ENCODE measurements around the gene RABGAP1L.
"Not testable (repeated sequence)": the region's sequence is repeated elsewhere in the genome, so short reads cannot be mapped to it uniquely, and the experiment has no call there.

Gene RABGAP1L

DNA sequence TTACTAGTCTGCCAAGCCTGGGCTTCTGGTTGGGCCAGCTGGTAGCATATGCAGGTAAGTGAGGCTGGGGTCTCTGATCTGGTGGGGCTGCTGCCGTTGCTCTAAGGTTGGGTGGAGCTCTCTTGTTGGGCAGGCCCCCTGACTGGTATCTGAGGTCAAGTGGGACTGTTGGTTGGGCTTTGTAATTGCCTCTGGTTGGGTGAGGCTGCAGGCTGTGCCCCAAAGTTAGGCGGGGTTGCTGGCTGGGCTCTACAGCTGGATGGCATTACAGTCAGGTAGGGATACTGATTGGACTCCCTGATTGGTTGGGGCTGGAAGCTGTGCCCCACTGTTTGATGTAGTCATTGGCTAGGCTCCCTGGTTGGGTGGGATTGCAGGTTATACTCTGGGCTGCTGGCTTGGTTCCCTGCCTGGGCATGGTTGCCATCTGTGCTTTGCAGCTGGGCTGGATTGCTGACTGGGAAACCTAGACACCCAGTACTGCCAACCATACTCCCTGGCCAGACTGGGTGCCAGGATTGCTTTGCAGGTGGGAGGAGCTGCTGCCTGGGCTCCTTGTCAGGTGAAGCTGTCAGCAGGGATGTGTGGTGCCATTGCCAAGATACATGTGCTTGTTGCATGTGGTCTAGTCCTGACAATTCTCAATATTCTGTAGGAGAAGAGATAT is 130.5 kb downstream of the RABGAP1L start:
- no peak for DNase-seq

DNA sequence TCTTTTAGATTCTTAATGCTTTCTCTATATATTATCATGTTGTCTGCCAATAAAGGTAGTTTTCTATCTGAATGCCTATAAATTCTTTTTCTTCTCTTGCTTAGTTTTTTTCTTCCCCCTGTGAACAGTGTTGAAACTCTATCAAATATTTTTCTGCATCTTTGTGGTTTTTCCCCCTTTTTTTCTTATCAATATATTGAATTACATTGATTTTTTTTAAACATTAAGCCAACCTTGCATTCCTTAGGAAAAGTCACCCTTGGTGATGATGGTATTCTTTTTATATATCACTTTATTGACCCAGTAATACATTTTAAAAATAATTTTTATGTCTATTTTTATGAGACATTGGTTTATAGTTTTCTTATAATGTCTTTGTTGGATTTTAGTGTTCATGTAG is 131.7 kb downstream of the RABGAP1L start:
- no peak for DNase-seq

DNA sequence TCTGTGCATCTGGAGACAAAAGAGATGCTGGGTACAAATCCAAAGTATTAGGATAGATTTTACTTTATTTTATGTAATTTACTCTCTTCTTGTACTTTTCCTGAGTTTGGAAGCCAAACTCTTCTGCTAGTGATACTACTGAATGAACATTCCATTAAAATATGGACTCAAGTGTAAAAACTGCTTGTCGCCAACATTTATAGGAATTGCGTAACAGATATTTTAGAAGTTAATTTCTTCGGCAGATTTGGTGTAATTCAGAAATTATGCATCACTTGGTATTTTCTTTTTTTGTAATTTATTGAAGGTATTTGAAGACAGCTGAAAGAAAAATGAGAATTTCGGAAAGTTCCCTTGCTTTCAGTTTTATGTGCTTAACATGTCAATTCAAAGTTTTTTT is 137.0 kb downstream of the RABGAP1L start:
- no peak for DNase-seq

DNA sequence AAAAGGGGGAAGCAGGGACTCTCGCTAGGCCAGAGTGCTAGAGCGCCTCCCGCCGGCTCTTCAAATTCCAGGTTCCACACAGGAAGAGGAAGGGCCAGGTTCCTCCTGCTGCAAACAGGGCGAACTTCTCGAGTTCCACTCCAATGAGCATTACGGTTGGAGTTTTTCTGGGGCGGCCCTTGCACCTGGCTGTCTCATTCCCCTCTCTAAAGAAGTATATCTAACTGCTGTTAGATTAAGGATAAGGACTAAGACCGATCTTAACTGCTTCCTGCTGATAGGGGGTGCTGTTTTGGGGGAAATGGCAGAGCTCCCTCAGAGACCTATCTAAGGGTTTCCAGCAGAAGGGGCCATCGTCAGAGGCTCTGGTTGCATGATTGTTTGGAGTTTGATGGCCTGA is 138.0 kb downstream of the RABGAP1L start:
- DNase-seq: no peak

DNA sequence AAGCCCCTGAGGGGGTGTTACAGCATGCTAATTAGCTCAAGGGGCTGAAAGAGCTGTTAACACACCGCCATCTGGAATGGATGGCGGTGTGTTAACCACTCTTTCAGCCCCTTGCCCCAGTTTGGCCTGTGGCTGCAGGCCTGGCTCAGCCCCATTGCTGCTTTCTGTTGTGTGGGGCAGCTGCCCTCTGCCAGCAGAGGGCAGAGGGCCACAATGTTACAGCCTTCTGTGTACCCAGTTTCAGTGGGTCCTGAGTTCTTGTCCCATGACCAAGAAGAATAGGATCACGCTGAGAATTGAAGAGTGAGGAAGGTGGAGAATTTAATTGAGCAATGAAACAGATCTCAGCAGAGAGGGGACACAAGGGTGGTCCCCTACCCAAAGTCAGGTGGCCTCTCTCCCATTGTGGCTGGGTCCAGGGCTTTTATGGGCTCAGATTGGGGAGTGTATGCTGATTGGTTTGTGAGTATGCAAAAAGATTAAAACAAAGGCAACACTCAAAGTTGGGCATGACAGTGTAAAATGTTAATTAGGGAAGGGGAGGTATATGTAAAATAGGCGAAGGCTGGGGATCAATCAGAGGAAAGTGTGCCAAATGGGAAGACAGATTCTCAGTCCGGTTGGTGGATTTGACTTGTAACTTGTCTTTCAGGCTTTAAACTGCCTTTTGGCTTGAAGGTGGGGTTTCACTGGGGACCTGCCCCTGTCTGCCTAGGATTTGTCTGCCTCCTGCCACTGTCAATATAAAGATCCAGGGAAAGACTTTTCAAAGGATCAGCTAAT is 142.2 kb downstream of the RABGAP1L start:
- no peak for DNase-seq

DNA sequence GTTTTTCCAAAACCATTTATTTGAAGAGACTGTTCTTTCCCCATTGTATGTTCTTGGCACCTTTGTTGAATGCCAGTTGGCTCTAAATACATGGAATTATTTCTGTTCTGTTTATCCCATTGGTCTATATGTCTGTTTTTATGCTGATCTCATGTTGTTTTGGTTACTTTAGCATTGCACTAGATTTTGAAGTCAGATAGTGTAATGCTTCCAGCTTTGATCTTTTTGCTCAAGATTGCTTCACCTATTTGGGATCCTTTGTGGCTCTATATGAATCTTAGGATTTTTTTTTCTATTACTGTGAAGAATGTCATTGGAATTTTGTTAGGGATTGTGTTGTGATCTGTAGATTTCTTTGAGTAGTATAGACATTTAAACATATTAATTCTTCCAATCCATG is 149.3 kb downstream of the RABGAP1L start:
- no peak for DNase-seq

DNA sequence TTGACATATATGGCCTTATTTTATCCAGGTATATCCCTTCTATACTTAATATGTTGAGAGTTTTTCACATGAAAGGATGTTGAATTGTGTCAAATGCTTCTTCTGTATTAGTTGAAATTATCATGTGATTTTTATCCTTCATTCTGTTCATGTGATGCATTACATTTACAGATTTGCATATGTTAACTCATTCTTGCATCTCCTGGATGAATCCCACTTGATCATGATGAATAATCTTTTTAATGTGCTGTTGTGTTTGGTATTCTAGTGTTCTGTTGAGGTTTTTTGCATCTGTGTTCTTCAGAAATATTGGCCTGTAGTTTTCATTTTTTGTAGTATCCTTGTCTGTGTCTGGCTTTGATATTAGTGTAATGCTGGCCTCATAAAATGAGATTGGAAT is 150.2 kb downstream of the RABGAP1L start:
- DNase-seq: no peak

DNA sequence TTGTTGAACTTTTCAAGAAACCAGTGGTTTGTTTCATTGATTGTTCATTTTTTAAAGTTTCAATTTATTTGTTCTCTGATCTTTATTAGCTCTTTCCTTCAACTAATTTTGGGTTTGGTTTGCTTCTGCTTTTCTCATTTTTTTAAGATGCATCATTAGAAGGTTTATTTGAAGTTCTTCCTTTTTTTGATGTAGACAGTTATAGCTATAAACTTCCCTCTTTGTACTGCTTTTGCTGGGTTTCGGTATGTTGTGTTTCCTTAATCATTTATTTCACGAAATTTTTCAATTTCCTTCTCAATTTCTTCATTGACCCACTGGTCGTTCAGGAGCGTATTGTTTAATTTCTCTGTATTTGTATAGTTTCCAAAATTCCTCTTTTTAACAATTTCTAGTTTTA is 155.1 kb downstream of the RABGAP1L start:
- no peak for DNase-seq

DNA sequence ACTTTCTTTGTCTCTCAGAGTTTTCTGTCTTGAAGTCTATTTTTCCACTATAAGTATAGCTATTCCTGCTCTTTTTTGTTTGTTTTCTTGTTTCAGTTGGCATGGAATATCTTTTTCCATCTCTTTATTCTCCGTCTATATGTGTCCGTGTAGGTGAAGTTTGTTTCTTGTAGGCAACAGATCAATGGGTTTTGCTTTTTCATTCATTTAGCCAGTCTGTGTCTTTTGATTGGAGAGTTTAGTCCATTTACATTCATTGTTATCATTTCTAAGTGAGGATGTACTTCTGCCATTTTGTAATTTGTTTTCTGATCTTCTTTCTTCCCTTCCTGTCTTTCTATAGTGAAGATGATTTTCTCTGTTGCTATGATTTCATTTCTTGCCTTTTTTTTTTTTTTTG is 155.9 kb downstream of the RABGAP1L start:
- no peak for DNase-seq

DNA sequence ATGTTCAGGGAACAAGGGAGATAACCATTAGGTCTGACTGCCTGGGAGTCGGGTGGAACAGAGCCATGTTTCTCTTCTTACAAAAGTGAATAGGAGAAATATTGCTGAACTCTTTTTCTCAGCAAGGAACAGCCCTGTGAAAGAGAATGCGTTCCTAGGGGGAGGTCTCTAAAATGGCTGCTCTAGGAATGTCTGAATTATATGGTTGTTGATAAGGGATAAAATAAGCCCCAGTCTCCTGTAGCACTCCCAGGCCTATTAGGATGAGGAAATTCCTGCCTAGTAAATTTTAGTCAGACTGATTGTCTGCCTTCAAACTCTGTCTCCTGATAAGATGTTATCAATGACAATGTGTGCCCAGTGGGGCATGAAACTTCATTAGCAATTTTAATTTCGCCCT is 161.6 kb downstream of the RABGAP1L start:
- not testable (repeated sequence) for DNase-seq

DNA sequence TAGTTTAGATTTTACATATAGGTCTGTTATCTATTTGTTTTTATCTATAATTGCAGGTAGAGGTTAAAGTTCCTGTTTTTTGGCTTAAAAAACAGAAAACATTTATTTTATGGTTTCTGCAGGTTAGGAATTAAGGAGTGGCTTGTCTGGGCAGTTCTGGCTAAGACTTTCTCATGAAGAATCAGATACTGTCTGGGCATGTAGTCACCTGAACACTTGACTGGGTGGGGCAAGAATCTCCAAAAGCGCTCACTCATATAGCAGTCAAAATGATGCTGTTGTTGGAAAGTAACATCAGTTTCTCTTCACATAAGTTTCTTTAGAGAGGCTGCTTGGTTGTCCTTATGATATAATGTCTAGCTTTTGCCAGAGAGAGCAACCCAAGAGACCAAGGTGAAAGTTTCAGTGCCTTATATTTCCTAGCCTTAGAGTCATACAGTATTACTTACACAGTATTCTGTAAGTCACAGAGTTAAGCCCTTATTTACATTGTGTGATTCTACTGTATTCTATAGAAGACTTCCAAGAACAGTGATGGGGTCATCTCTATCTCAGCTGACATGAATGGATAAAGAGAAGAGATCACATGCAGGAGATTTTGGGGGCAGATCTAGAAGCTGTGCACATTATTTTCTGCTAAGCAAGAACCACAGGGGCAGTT is 163.0 kb downstream of the RABGAP1L start:
- no peak for DNase-seq

DNA sequence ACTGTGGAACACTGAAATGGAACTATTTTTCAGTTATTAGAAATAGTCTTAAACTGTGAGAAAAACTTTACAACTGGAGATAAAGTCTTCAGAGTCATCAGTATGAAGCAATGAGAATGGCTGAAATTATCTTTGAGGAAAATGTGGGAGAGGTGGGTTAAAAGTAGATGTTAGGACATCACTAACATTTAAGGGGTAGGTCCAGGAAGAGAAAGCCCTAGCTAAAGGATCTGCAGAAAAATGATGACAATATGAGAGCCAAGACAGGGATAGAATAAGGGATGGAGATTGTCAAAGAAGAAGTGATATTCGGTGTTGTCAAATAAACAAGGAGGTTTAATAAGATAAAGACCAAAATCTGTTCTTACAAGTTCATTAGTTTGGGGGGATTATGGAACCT is 165.2 kb downstream of the RABGAP1L start:
- no peak for DNase-seq

DNA sequence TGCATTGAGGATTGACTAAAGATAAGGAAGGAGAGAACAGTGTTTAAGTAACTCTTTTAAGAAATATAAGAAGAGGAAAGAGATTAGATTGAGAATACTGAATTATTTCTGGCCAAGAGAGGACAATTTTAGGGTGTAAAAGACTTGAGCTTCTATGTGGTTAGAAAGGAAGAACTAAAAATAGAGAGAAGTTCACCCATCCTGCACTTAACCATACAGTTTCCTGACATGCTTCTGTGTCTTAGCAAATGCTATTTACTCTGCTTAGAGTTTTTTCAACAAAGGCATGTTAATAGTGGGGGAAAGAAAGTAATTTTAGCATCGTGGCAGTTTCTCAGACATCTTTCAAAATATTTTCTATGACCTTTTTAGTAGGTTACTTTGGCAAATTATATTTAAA is 165.6 kb downstream of the RABGAP1L start:
- DNase-seq: no peak

DNA sequence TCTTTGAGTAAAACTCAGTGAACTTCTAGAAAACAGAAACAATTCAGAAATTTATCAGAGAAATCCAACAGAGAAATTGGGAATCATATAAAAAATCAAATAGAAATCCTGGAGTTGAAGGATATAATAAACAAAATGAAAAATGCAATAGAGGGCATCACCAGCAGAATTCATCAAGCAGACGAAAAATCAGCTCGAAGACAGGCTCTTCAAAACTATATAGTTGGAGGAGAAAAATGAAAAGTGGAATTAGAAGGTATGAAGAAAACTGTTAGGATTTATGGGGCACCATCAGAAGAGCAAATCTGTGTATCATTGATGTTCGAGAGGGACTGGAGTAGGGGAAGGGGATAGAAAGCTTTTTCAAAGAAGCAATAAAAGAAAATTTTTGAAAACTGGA is 167.0 kb downstream of the RABGAP1L start:
- no peak for DNase-seq

DNA sequence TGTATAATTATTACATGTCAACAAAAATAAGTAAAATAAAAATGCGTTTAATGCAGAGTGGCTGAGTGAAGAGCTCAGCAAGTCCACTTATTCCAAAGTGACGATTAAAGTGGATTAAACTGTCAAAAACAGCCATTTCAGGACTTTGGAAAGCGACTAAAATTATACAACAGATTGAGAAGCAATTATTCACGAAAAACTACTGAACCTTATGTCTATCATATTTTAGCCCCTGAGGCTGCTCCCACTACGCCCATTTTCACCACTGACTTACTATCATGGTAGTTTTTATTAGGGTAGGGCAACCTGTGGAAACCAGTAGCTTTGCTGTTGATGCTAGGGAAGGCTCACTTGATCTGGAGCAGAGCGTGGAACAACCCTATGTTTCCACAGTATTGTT is 174.1 kb downstream of the RABGAP1L start:
- no peak for DNase-seq

DNA sequence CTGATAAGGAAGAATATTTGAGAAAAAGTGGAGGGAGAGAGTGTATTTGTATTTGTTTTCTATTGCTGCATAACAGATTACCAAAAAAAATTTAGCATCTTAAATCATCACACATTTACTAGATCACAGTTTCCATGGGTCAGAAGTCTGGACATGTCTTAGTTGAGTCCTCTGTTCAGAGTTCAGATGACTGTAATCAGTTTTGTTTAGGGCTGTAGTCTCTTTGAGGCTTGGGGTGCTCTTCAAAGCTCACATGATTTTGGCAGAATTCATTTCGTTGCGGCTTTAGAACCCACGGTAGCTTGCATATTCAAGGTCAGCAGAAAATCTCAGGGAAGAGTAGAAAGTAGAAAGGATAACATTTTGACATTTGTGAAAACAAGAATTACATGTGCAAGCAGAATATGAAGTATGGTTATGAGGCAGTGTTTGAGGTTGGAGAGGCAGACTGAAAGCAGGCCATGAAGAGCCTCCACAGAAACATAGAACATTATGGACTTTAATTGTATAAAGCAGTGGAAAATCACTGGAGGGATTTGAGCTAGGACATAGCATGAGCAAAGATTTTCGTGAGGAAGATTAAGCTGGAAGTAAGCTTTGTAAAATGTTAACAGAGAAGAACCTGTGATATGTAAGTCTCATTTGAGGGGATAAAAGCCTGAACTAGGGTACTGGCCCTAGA is 177.8 kb downstream of the RABGAP1L start:
- DNase-seq: no peak

DNA sequence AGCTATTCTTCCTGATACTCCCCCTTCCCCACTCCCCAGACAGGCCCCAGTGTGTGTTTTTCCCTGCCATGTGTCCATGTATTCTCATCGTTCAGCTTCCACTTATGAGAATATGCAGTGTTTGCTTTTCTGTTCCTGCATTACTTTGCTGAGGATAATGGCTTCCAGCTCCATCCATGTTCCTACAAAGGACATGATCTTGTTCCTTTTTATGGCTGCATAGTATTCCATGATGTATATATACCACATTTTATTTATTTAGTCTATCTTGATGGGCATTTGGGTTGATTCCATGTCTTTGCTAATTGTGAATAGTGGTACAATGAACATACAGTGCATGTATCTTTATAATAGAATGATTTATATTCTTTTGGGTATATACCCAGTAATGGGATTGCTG is 181.1 kb downstream of the RABGAP1L start:
- not testable (repeated sequence) for DNase-seq

DNA sequence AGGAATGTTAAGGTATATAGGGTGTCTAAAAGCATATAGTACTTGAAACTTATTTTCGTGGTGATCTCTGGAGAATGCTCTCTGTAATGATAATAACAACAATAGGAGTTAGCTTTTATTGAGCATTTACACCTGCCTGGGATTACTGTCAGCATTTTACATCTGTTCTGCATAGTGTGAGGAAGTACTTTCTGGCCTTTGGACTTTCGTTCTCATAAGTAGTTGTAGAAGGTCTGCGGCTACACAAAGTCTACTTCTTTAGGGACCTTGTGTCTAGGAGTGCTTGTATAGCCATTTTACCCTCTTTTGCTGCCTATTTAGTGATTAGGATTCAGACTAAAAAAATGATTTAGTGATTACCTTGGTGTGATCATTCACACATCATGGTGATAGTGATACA is 184.8 kb downstream of the RABGAP1L start:
- DNase-seq: no peak

DNA sequence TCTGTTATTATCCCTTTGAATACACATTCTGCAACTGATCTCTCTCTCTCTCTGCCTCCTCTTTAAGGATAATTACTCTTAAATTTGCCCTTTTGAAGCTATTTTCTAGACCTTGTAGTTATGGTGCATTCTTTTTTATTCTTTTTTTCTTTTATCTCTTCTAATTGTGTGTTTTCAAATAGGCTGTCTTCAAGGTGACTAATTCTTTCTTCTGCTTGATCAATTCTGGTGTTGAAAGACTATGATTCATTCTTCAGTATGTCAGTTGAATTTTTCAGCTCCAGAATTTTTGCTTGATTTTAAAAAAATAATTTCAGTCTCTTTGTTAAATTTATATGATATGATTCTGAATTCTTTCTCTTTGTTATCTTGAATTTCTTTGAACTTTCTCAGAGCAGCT is 192.8 kb downstream of the RABGAP1L start:
- DNase-seq: no peak

DNA sequence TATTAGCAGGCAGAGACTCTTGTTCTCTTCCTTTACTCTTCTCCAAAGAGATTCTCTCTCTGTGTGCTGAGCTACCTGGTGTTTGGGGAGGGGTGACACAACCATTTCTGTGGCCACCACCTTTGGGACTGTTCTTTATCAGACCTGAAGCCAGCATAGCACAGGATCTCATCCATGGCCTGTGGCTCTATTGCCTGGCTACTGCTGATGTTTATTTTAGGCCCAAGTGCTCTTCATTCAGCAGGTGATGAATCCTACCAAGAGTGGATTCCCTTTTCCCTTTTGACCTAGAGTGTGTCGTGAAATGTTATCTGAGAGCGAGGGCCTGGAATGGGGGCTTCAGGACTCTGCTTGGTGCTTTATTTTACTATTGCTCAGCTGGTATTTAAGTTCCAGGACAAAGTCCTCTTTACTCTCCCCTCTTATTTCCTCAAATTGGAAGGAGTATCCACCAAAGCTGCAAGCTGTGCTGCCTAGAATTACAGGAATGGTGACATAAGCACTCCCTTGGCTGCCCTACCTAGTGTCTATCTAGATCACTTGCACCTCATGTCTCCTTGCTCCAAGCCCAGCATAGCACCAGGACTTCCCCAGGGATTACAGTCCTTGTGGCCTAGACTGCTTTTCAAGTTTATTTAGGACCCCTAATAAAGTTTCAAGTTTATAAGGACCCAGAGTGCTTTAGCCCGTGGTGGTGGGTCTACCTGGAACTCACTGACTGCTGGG is 193.7 kb downstream of the RABGAP1L start:
- DNase-seq: no peak

DNA sequence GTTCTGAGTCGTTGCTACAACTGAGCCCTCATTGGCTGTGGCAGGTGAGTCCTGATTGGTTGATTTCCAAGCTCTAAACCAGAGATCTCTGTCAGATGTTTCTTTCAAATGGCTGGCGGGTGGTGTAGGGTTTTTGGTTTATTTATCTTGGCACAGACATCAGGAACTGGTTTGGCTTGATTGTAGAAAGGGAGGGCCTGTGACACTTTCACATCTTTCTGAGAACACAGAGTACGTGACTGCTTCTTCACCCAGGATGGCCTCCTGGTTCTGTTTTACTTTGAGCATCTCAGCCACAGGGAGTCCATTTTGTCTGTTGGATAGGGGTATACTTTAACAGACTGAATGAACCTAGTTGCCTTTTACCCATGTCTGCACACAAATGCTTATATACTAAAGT is 199.0 kb downstream of the RABGAP1L start:
- no peak for DNase-seq
